Type B pancreatic cell (in vitro differentiated cells): ENCODE data around the gene PTPN22. TPM values are rescaled to one million over a fixed set of nuclear protein-coding genes. Genes with fewer than 3 reads are reported as not detected.

Source experiments
- DNase-seq: peaks from one replicate; pipeline ENCODE4 v3.0.0; 2021; ENCODE audit warnings: mixed read lengths; ENCODE audit not compliant: unreplicated experiment; ENCODE audit errors: extremely low spot score
- H3K27ac Mint-ChIP-seq: 2 replicates; pipeline ENCODE4 v1.8.0; 2021; ENCODE audit warnings: mild to moderate bottlenecking, mixed read lengths
- H3K27me3 Mint-ChIP-seq: 2 replicates; pipeline ENCODE4 v1.8.0; 2021; ENCODE audit warnings: mixed read lengths
- H3K36me3 Mint-ChIP-seq: 2 replicates; pipeline ENCODE4 v1.8.0; 2021; ENCODE audit warnings: mixed read lengths
- H3K4me1 Mint-ChIP-seq: one replicate; pipeline ENCODE4 v1.8.0; 2021; ENCODE audit warnings: mixed read lengths; ENCODE audit not compliant: unreplicated experiment
- H3K4me3 Mint-ChIP-seq: 2 replicates; pipeline ENCODE4 v1.8.0; 2021; ENCODE audit warnings: mild to moderate bottlenecking, mixed read lengths
- H3K9me3 Mint-ChIP-seq: 2 replicates; pipeline ENCODE4 v1.8.0; 2021; ENCODE audit warnings: mixed read lengths
- long read RNA-seq: library from polyadenylated mRNA; unstranded; transcript quantifications from one replicate; pipeline ENCODE4 v2.0.0, GENCODE V29; 2020
- total RNA-seq: library from RNA; stranded (reverse); gene quantifications from 2 replicates; pipeline ENCODE4 v1.2.1, GENCODE V29; 2021; ENCODE audit warnings: low replicate concordance
- TF ChIP-seq, protein P1 (sequence below): fragments of 200-600 bp; sonication (generic); conservative IDR thresholded peaks from 2 replicates; pipeline ENCODE4 v1.5.0; 2021; ENCODE audit warnings: antibody characterized with exemption, mild to moderate bottlenecking

The PTPN22 gene
- total RNA-seq = not detected in 2 replicates
- long read RNA-seq = 0 reads

DNA sequence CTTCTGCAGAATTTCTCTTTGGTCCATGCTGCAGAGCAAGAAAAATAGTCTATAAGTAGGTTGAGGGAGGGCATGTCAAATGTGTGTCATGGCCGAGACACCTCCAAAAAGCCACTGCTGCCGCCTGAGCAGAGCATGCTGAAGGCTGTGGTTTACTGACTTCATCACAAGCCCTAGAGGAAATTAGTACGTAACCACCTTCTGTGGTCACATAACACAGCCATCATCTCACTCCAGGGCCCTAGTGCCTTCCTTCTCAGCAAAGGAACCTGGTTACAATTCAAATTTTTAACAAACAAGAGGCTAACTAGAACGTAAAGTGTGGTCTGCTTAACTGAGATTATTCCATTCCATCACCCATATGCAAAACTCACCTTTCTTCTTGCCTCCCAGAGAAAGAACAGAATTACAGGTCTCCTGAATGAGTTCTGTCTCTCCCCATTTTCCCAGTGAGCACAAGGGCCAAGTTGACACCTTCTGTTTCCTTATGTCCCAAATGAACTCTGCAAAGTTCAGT, at the start of gene PTPN22:
TSS of gene PTPN22 (minus strand) at position 116 of the 517 bp plus-strand sequence.
- Mint-ChIP-seq H3K36me3 (no peaks in the 10 kb centered on the region), H3K4me1 (no peaks in the 10 kb centered on the region), H3K27ac (no peak within 1 kb of the TSS), H3K9me3 (no peaks in the 10 kb centered on the region), H3K4me3 (no peak within 1 kb of the TSS), H3K27me3 (no peaks in the 10 kb centered on the region)
- TF ChIP-seq, protein P1, sequence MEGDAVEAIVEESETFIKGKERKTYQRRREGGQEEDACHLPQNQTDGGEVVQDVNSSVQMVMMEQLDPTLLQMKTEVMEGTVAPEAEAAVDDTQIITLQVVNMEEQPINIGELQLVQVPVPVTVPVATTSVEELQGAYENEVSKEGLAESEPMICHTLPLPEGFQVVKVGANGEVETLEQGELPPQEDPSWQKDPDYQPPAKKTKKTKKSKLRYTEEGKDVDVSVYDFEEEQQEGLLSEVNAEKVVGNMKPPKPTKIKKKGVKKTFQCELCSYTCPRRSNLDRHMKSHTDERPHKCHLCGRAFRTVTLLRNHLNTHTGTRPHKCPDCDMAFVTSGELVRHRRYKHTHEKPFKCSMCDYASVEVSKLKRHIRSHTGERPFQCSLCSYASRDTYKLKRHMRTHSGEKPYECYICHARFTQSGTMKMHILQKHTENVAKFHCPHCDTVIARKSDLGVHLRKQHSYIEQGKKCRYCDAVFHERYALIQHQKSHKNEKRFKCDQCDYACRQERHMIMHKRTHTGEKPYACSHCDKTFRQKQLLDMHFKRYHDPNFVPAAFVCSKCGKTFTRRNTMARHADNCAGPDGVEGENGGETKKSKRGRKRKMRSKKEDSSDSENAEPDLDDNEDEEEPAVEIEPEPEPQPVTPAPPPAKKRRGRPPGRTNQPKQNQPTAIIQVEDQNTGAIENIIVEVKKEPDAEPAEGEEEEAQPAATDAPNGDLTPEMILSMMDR = no peak
- no peak for DNase-seq

- Mint-ChIP-seq H3K36me3 (peaks cover 6% of the 10 kb centered on the region), H3K4me1 (no peaks in the 10 kb centered on the region), H3K4me3 (no peak overlapping the region), H3K27me3 (peaks cover 7% of the 10 kb centered on the region), H3K27ac (no peak overlapping the region), H3K9me3 (no peaks in the 10 kb centered on the region)
- TF ChIP-seq, protein P1 = no peak
- DNase-seq = no peak
Measured at GRCh38 chr1:113918243-113918642, 46.7 kb upstream of the PTPN22 start.

GRCh38 chr1:113917400-113918082, 46.0 kb upstream of the PTPN22 start:
- Mint-ChIP-seq H3K4me1 (no peaks in the 10 kb centered on the region), H3K9me3 (no peaks in the 10 kb centered on the region), H3K27ac (no peak overlapping the region), H3K27me3 (peaks cover 2% of the 10 kb centered on the region), H3K36me3 (peaks cover 6% of the 10 kb centered on the region), H3K4me3 (no peak overlapping the region)
- no peak for DNase-seq
- TF ChIP-seq, protein P1 = no peak

- H3K4me1 Mint-ChIP-seq = no peaks in the 10 kb centered on the region
- peaks cover 6% of the 10 kb centered on the region for H3K36me3 Mint-ChIP-seq
- no peaks in the 10 kb centered on the region for H3K9me3 Mint-ChIP-seq
- H3K27ac Mint-ChIP-seq = no peak overlapping the region
- no peak overlapping the region for H3K4me3 Mint-ChIP-seq
- TF ChIP-seq, protein P1 = no peak
- DNase-seq = no peak
- no peaks in the 10 kb centered on the region for H3K27me3 Mint-ChIP-seq
Measured at GRCh38 chr1:113916974-113917373, 45.5 kb upstream of the PTPN22 start.

DNA sequence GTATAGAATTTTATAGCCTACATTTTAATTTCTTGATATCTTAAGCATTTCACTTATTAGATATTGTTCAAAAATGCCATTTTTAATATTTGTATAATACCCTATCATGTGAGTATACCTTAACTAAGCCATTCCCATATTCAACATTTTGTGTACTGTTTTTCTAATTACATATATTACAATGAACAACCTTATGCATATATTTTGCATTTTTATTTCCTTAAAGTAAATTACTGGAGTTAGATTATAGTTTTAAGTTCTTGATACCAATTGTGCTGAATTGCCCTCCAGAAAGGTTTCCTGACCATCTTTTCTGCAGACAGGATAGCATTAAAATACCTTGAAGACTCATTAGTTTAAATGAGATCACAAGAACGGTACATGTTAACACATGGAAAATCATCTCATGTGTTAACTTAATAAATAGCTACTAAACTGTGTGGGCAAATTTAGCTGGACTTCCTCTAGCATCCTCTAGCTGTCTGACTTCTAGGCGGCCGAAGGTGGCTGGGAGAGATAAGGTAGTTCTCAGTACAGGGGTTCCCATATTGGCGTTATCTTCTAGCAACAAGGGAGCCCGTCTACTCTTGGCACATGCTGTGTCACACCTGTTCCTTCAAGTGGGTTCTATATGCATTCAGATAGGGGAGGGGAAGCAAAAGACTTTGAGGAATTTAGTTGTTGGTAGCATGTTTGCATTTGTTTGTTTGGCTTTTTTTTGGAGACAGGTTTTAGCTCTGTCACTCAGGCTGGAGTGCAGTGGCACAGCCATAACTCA, 42.6 kb upstream of the PTPN22 start:
- Mint-ChIP-seq H3K27me3 (no peaks in the 10 kb centered on the region), H3K36me3 (peaks cover 13% of the 10 kb centered on the region), H3K4me1 (no peaks in the 10 kb centered on the region), H3K9me3 (no peaks in the 10 kb centered on the region), H3K27ac (no peak overlapping the region), H3K4me3 (no peak overlapping the region)
- DNase-seq = no peak
- TF ChIP-seq, protein P1 = no peak
